Activated T-helper 9 cell treated with anti-CD3 and anti-CD28 coated beads, Interleukin-2, amount 50 U/mL, for 16 hours (primary cell): ENCODE data around the gene ZNF19.

ENCODE experiments used
- DNase-seq: peaks from one replicate; pipeline ENCODE4 v3.0.0-alpha.2; 2020; ENCODE audit warnings: low read depth

The ZNF19 gene

GRCh38 chr16:71490361-71490760 lies 1.2 kb upstream of the ZNF19 start:
- no peak for DNase-seq

- peak; percentile 63 for DNase-seq
These were observed 4.9 kb downstream of the ZNF19 start for GRCh38 chr16:71484006-71484893.

GRCh38 chr16:71482569-71482968 lies 6.6 kb downstream of the ZNF19 start:
- DNase-seq = no peak

GRCh38 chr16:71480956-71481355 lies 8.2 kb downstream of the ZNF19 start:
- DNase-seq = no peak

GRCh38 chr16:71479420-71479819 lies 9.7 kb downstream of the ZNF19 start:
- DNase-seq = no peak

GRCh38 chr16:71476457-71477124 lies 12.5 kb downstream of the ZNF19 start:
- DNase-seq = no peak

- DNase-seq = no peak
These were observed 14.3 kb downstream of the ZNF19 start for GRCh38 chr16:71474864-71475263.

GRCh38 chr16:71473891-71474290 lies 15.2 kb downstream of the ZNF19 start:
- no peak for DNase-seq

- DNase-seq = no peak
These were observed 16.2 kb downstream of the ZNF19 start for GRCh38 chr16:71472931-71473330.

- no peak for DNase-seq
These were observed 17.1 kb downstream of the ZNF19 start for GRCh38 chr16:71472051-71472450.

GRCh38 chr16:71467810-71468209 lies 21.3 kb downstream of the ZNF19 start:
- peak; percentile 10 for DNase-seq

- no peak for DNase-seq
These were observed 24.9 kb downstream of the ZNF19 start for GRCh38 chr16:71464231-71464630.

- DNase-seq = peak; percentile 70
These were observed 27.2 kb downstream of the ZNF19 start, which contains the start of gene ZNF23 for GRCh38 chr16:71461686-71462648. Gene ZNF23, minus strand, starts transcription at chr16:71462247. Its CDS starts 5,451 bp downstream, at chr16:71456796.

GRCh38 chr16:71460941-71461340 lies 28.2 kb downstream of the ZNF19 start:
- no peak for DNase-seq

GRCh38 chr16:71460236-71460635 lies 28.9 kb downstream of the ZNF19 start:
- no peak for DNase-seq

GRCh38 chr16:71459510-71459909 lies 29.6 kb downstream of the ZNF19 start:
- no peak for DNase-seq

- no peak for DNase-seq
These were observed 32.3 kb downstream of the ZNF19 start for GRCh38 chr16:71456801-71457200.

GRCh38 chr16:71453036-71453435 lies 36.1 kb downstream of the ZNF19 start:
- DNase-seq = no peak

- DNase-seq = no peak
These were observed 40.1 kb downstream of the ZNF19 start for GRCh38 chr16:71449020-71449419.

- no peak for DNase-seq
These were observed 40.8 kb downstream of the ZNF19 start for GRCh38 chr16:71448274-71448866.

- DNase-seq = no peak
These were observed 45.4 kb downstream of the ZNF19 start for GRCh38 chr16:71443714-71444113.

GRCh38 chr16:71442051-71442440 lies 47.1 kb downstream of the ZNF19 start, which contains the start of gene TLE7:
Gene TLE7, minus strand, starts transcription at chr16:71442054. Its CDS starts 8,730 bp downstream, at chr16:71433324.
- no peak for DNase-seq
